Mucosa of descending colon (tissue), 3 donors: ENCODE data around the gene AQP12A. TPM values are rescaled to one million over a fixed set of nuclear protein-coding genes. Genes with fewer than 3 reads are reported as not detected.
A peak's percentile ranks its signal among the peaks of the same experiment; 100 is the strongest.

ENCODE experiments used
- ATAC-seq: fragments of 200-7000 bp; cut with Tn5 transposase; one replicate; pipeline ENCODE4 v1.9.1; 2020; ENCODE audit warnings: mild to moderate bottlenecking, moderate library complexity
- DNase-seq, 3 donors: peaks; one replicate each; pipeline ENCODE4 v3.0.0-alpha.2; 2020
- H3K36me3 ChIP-seq: fragments of 200-600 bp; one replicate; pipeline ENCODE4 v1.8.0; 2021; ENCODE audit warnings: low read depth, mild to moderate bottlenecking
- H3K4me1 ChIP-seq: fragments of 200-600 bp; one replicate; pipeline ENCODE4 v1.8.0; 2021; ENCODE audit warnings: low read depth, mild to moderate bottlenecking
- H3K4me3 ChIP-seq: fragments of 200-600 bp; one replicate; pipeline ENCODE4 v1.8.0; 2021; ENCODE audit warnings: mild to moderate bottlenecking
- H3K9me3 ChIP-seq: fragments of 200-600 bp; one replicate; pipeline ENCODE4 v1.8.0; 2021; ENCODE audit warnings: mild to moderate bottlenecking
- CTCF ChIP-seq: fragments of 200-600 bp; IDR thresholded peaks from one replicate; pipeline ENCODE4 v1.8.0; 2022; ENCODE audit warnings: antibody characterized with exemption, mild to moderate bottlenecking
- intact Hi-C, 2 donors: fragments of 100-400 bp; cut with DNase I in 1 of 2; cut with micrococcal nuclease in 1 of 2; formaldehyde crosslinking; loops; one replicate each; pipeline versions ENCODE4 v1.11.0 to v1.11.1; 2022; cut with DNase I, micrococcal nuclease
- total RNA-seq, 3 donors: library from RNA; stranded (reverse); fragmentation: NEBNext Ultra II Directional in 2 of 3; extraction: Animal tissue kit (Norgen Biotek cat#: 25700) in 2 of 3; gene quantifications; one replicate each; pipeline versions ENCODE4 v1.2.1 to v1.2.4, GENCODE V29; 2021 to 2023
- donor health status: DM: no; HTN: no; CAD: no; lungs with moderate emphysema.
- donor health status: DM: no; HTN: no; CAD: no.
- donor health status: DM: no; HTN: yes; CAD: no.

The AQP12A gene
- total RNA-seq, 3 donors from 2014 or later = 9.7 to 18.9 TPM; not detected in 1

DNA sequence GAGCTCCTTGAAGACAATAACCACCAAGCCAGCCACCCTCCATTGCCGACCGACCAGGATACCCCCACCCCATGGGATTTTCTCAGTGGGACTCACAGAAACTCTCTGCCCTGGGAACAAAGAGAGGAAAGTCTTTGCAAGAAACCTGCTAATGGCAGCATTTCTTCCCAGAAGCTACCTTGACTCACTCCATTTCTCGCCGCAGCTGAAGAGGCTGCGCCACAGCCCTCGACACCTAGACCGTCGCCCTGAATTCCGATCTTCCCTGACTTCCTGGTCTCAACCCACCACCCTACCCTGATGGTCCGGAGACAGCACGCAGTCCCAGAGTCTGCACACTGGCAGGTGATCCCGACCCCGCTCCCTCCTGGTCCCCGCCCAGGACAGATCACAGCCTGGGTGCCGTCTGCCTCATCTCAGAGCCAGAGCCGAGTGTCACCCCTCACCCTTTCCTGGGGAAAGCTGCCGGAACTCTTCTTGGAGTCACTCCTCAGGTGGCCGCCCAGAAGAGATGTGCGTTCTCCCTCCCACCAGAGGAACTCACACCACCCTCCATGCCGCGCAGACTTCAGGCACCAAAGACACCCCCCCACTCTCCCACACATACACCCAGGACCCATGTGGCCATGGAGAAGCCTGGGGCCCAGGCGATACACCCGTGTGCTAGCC, 24.6 kb downstream of the AQP12A start:
- ATAC-seq (no peak), DNase-seq (peak in 1 of 3 donors; percentile 31)
- H3K4me3 ChIP-seq = no peak overlapping the region
- intact Hi-C loops = no loop called here
- no peaks in the 10 kb centered on the region for H3K9me3 ChIP-seq
- H3K4me1 ChIP-seq = no peaks in the 10 kb centered on the region
- no peak for TF ChIP-seq CTCF
- no peaks in the 10 kb centered on the region for H3K36me3 ChIP-seq

GRCh38 chr2:240717181-240717641, 25.5 kb downstream of the AQP12A start:
- intact Hi-C loops = no loop called here
- H3K4me3 ChIP-seq = no peak overlapping the region
- no peaks in the 10 kb centered on the region for H3K36me3 ChIP-seq
- no peaks in the 10 kb centered on the region for H3K4me1 ChIP-seq
- peak in 1 of 3 donors; percentile 36 for DNase-seq
- TF ChIP-seq CTCF = no peak
- no peaks in the 10 kb centered on the region for H3K9me3 ChIP-seq
- ATAC-seq = no peak

DNA sequence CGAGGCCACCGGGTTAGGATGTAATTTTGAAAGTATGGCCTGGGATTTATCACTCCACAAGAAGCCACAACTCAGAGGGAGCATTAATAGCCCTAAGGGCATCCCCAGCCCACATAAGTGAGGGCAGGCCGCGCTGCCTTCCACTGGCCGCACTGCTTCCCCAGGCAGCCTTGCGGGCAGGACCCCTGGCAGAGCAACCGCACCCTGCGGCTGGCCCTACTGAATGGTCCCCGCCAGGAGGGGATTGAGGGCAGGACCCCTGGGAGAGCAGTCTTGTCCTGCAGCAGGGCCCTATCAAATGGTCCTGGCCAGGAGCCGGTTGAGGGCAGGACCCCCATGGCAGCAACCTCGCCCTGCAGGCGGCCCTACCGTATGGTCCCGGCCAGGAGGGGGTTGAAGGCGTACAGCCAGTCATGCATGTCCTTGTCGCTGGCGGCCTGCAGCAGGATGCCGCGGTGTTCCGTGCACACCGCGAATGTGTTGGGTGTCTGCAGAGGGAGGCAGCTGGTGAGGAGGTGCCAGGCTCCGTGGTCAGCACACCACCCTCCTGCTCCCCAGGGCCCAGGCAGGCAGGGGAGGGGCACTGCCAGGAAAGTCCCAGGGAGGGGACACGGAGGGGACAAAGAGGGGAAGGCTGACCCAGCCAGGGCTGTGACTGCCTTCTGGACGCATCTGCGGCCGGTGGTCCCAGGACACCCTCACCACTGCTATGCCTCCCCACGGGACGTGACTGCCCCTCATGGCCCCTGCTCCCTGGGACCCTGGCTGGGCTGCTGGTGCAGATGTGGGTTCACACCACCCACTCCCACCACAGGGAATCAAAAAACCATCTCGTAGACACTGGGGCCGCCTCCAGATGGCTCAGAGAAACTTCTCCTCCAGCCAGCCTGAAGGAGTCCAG, 26.3 kb downstream of the AQP12A start:
- ATAC-seq (no peak), DNase-seq (peak in 1 of 3 donors; percentile 33)
- Histone ChIP-seq H3K9me3 (no peaks in the 10 kb centered on the region), H3K4me1 (no peaks in the 10 kb centered on the region), H3K4me3 (no peak overlapping the region), H3K36me3 (no peaks in the 10 kb centered on the region)
- TF ChIP-seq CTCF = no peak
- intact Hi-C loops = no loop called here

DNA sequence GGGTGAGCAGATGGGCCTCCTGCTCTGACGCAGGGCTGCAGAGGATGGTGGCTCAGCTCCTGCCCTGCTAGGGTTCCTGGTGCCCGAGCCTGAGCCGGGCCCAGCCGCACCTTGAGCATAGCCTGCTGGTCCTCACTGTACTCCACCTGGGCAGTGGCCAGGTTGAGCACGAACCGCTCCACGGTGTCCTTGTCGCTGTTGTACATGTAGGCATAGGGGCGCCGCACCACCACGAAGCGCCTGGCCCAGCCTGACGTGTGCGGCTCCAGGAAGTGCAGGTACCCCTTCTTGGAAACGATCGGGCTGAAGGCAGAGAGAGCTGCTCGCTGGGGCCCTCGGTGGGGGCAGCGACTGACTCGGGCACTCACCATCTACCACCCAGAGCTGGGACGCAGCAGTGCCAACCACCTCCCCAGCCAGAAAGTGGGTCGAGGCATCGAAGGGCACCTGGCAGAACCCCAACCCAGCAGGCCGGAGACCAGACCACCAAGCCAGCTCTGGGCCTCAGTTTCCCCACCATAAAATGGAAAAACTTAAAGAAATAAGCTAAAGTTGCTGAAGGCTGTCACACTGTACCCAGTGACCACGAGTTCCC, 27.3 kb downstream of the AQP12A start:
- H3K9me3 ChIP-seq = no peaks in the 10 kb centered on the region
- no peak for TF ChIP-seq CTCF
- ATAC-seq (no peak), DNase-seq (peak in 1 of 3 donors; percentile 36)
- no peaks in the 10 kb centered on the region for H3K4me1 ChIP-seq
- no peak overlapping the region for H3K4me3 ChIP-seq
- no peaks in the 10 kb centered on the region for H3K36me3 ChIP-seq
- intact Hi-C loops = no loop called here

DNA sequence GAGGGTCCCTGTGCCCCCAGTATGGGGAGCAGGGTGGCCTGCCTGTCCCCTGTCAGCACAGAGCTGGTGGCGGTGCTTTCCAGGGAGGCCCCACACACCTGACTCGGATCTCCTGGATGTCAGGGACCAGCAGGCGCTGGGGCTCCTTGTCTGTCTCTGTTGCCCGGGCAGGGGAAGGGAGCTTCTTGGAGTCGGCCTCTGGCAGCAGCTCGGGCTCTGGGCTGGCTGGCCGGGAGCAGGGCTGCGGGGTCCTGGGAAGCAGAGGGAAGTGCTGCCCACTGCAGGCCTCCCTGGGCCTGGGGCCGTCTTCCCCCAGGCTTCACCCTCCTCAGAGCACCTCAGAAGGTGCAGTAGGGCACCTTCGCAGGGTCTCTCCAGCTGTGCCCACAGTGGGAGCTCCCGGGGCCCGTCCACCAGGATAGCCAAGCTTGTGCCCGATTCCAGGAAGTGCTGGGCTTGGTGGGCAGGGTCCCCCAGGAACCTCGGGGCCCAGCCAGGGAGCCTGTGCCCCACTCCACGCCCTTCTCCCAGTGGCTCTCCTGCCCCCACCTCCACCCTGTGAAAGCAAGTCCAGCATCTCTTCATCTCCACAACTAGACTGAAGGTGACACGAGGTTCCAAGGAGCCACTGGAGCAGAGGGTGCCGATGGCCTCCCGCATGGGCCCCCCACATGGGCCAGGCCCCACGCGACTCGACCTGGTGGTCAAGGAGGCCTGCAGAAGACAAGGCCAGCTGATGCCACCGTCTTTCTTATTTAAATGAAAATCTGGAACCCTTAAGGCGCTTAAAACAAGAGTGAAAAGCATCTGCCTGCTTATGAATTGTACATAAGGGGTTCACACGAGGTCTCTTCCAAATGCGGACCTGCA, 28.2 kb downstream of the AQP12A start:
- no peak for TF ChIP-seq CTCF
- no peak for ATAC-seq
- DNase-seq = peak in 1 of 3 donors; percentile 37

More for the DNA sequence above, 28.2 kb downstream of the AQP12A start:
- Histone ChIP-seq H3K4me1 (no peaks in the 10 kb centered on the region), H3K36me3 (no peaks in the 10 kb centered on the region), H3K4me3 (no peak overlapping the region), H3K9me3 (no peaks in the 10 kb centered on the region)
- intact Hi-C loops = no loop called here
